ENCODE data around the gene ITGAV. TPM values are rescaled to one million over a fixed set of nuclear protein-coding genes. Genes with fewer than 3 reads are reported as not detected.

Gene ITGAV
- total RNA-seq, 1 donor from 2014 or later, result 65.6 TPM

DNA sequence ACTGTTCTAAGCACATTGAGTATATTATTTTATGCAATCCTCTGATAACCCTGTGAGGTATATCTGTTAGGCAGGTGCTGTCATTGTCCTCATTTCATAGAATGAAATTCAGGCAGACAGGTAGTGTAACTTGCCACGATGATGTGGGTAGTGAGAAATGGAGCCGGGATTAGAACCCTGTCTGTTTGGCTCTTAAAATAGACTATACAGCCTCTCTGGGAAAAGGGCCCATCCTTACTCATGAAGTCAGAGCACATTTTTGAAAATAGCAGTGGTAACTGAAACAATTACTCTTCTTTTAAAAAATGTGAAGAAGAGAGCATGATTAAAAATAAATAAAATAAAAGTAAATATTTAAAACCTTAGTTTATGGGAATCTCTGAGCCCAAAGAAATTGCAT is 127.0 kb downstream of the ITGAV start:
- DNase-seq (ENCODE audit: extremely low spot score, unreplicated experiment), result no peak
- H3K36me3 Mint-ChIP-seq, result no peaks in the 10 kb centered on the region
- H3K9me3 Mint-ChIP-seq, result no peaks in the 10 kb centered on the region
- H3K4me1 Mint-ChIP-seq (ENCODE audit: unreplicated experiment), result peaks cover 34% of the 10 kb centered on the region
- no peaks in the 10 kb centered on the region for H3K27me3 Mint-ChIP-seq
- H3K4me3 Mint-ChIP-seq, result no peak overlapping the region
- H3K27ac Mint-ChIP-seq, result no peak overlapping the region
- no peak for TF ChIP-seq CTCF (conservative IDR thresholded peaks at IDR 0.05)

GRCh38 chr2:186717320-186718007 is 127.6 kb downstream of the ITGAV start:
- Mint-ChIP-seq H3K4me3 (no peak overlapping the region), H3K4me1 (ENCODE audit: unreplicated experiment) (peaks cover 34% of the 10 kb centered on the region), H3K27ac (peak overlapping the region; percentile 39), H3K9me3 (no peaks in the 10 kb centered on the region), H3K27me3 (no peaks in the 10 kb centered on the region), H3K36me3 (no peaks in the 10 kb centered on the region)
- TF ChIP-seq CTCF (conservative IDR thresholded peaks at IDR 0.05), result no peak
- no peak for DNase-seq (ENCODE audit: extremely low spot score, unreplicated experiment)

DNA sequence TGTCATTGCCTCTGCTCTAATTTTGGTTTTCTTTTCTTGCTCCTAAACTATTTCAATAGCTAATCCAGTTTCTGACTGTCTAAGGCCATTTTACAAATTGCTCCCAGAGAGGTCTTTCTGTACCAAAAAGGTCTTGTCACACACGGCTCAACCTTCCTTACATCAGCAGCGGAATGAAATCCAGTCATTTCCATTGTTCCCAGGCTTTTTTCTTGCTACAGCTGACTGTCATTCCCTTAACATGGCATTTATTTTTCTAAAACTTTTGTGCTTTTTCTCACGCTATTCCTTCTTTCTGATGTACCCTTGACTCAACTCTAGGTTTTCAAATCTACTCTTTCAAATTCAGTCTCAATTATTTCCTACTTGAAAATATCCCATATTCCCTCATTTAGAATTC is 128.3 kb downstream of the ITGAV start:
- Mint-ChIP-seq H3K36me3 (no peaks in the 10 kb centered on the region), H3K27me3 (no peaks in the 10 kb centered on the region), H3K27ac (no peak overlapping the region), H3K4me3 (no peak overlapping the region), H3K9me3 (no peaks in the 10 kb centered on the region), H3K4me1 (ENCODE audit: unreplicated experiment) (peaks cover 34% of the 10 kb centered on the region)
- no peak for DNase-seq (ENCODE audit: extremely low spot score, unreplicated experiment)
- TF ChIP-seq CTCF (conservative IDR thresholded peaks at IDR 0.05), result no peak

DNA sequence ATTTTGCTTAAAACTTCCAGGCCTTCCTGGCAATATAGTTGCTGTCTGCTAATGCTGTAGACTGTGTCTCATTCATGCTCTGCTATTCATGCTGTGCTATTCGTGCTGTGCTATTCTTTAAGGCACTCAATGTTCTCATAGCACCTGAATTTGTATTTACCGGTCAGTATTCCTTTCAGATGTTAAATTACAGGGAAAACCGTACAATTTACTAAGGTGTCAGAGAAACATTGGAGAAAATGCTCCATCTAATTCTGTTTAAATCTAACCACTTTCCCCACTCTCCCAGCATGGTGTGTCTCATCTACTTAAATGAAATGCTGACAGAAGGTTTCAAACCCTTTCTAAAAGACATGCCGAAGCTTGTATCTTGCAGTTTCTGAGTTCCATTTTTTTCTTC is 129.0 kb downstream of the ITGAV start:
- Mint-ChIP-seq H3K27me3 (no peaks in the 10 kb centered on the region), H3K36me3 (no peaks in the 10 kb centered on the region), H3K9me3 (no peaks in the 10 kb centered on the region), H3K4me3 (no peak overlapping the region), H3K27ac (no peak overlapping the region), H3K4me1 (ENCODE audit: unreplicated experiment) (peaks cover 32% of the 10 kb centered on the region)
- no peak for TF ChIP-seq CTCF (conservative IDR thresholded peaks at IDR 0.05)
- DNase-seq (ENCODE audit: extremely low spot score, unreplicated experiment), result no peak

GRCh38 chr2:186721956-186722355 is 132.1 kb downstream of the ITGAV start:
- no peak overlapping the region for H3K4me3 Mint-ChIP-seq
- no peak for TF ChIP-seq CTCF (conservative IDR thresholded peaks at IDR 0.05)
- peaks cover 12% of the 10 kb centered on the region for H3K36me3 Mint-ChIP-seq
- H3K27me3 Mint-ChIP-seq, result no peaks in the 10 kb centered on the region
- no peak for DNase-seq (ENCODE audit: extremely low spot score, unreplicated experiment)
- H3K4me1 Mint-ChIP-seq (ENCODE audit: unreplicated experiment), result peaks cover 26% of the 10 kb centered on the region
- H3K27ac Mint-ChIP-seq, result no peak overlapping the region
- H3K9me3 Mint-ChIP-seq, result peaks cover 4% of the 10 kb centered on the region
